PC-3 (cell line): Measurements from ENCODE around the gene INTS6L. TPM values are rescaled to one million over a fixed set of nuclear protein-coding genes. Genes with fewer than 3 reads are reported as not detected.
A peak's percentile ranks its signal among the peaks of the same experiment; 100 is the strongest.

Experiments used
- ATAC-seq: fragments of 200-7000 bp; cut with Tn5 transposase; 2 replicates; pipeline ENCODE4 v1.9.1; 2020; ENCODE audit warnings: mild to moderate bottlenecking, moderate library complexity
- BruUV-seq: library from RNA; stranded (reverse); fragments of 400-500 nt; replicated peaks from 2 replicates; lab custom pipeline; 2021; lab: Mats Ljungman, UMichigan
- CTCF ChIA-PET: fragments of 300-600 bp; sonication (Branson Sonifier 250); formaldehyde crosslinking; loops from one replicate; lab custom pipeline; 2022; ENCODE audit warnings: antibody characterized with exemption; lab: Charles Lee
- POLR2A ChIA-PET: fragments of 300-600 bp; sonication (Branson Sonifier 250); formaldehyde crosslinking; loops from one replicate; lab custom pipeline; 2022; ENCODE audit warnings: antibody characterized with exemption; ENCODE audit not compliant: unreplicated experiment; lab: Charles Lee
- DNase-seq: peaks from one replicate; pipeline ENCODE4 v3.0.0-alpha.2; 2015
- H2AFZ ChIP-seq: fragments of 300-600 bp; sonication (generic); 2 replicates; pipeline ENCODE4 v1.6.0; 2016; ENCODE audit warnings: antibody characterized with exemption, low read length
- H3F3A ChIP-seq: fragments of 300-600 bp; sonication (generic); one replicate; pipeline ENCODE4 v1.6.0; 2017; ENCODE audit warnings: antibody characterized with exemption, low read length, control low read depth, mild to moderate bottlenecking; ENCODE audit not compliant: unreplicated experiment
- H3K27ac ChIP-seq: fragments of 300-600 bp; sonication (generic); 2 replicates; pipeline ENCODE4 v1.5.1; 2016; ENCODE audit warnings: mild to moderate bottlenecking, low read length
- H3K27me3 ChIP-seq: fragments of 300-600 bp; sonication (generic); 2 replicates; pipeline ENCODE4 v1.6.1; 2016; ENCODE audit warnings: low read length, mixed read lengths
- H3K36me3 ChIP-seq: fragments of 300-600 bp; sonication (generic); 2 replicates; pipeline ENCODE4 v1.6.1; 2016; ENCODE audit warnings: low read depth, mixed run types, low read length, mixed read lengths
- H3K4me1 ChIP-seq: fragments of 300-600 bp; sonication (generic); 2 replicates; pipeline ENCODE4 v1.5.1; 2016; ENCODE audit warnings: low read length; ENCODE audit not compliant: insufficient read depth
- H3K4me2 ChIP-seq: fragments of 300-600 bp; sonication (generic); 2 replicates; pipeline ENCODE4 v1.6.0; 2016; ENCODE audit warnings: low read length
- H3K4me3 ChIP-seq: fragments of 300-600 bp; sonication (generic); 2 replicates; pipeline ENCODE4 v1.5.1; 2016; ENCODE audit warnings: mild to moderate bottlenecking, low read length, mixed read lengths
- H3K79me2 ChIP-seq: fragments of 300-600 bp; sonication (generic); 2 replicates; pipeline ENCODE4 v1.6.1; 2017; ENCODE audit warnings: low read length, mixed read lengths
- H3K9ac ChIP-seq: fragments of 300-600 bp; sonication (generic); 2 replicates; pipeline ENCODE4 v1.6.0; 2016; ENCODE audit warnings: mild to moderate bottlenecking, low read length
- H3K9me2 ChIP-seq: fragments of 300-600 bp; sonication (generic); replicated peaks from 2 replicates; pipeline ENCODE4 v1.6.1; 2016; ENCODE audit warnings: mixed run types, low read length, mixed read lengths
- H3K9me3 ChIP-seq: fragments of 300-600 bp; sonication (generic); 2 replicates; pipeline ENCODE4 v1.6.1; 2016; ENCODE audit warnings: low read length, mixed read lengths
- H4K20me1 ChIP-seq: fragments of 300-600 bp; sonication (generic); 2 replicates; pipeline ENCODE4 v1.6.1; 2016; ENCODE audit warnings: low read length, mixed read lengths
- CTCF ChIP-seq: fragments of 300-600 bp; sonication (generic); conservative IDR thresholded peaks from 2 replicates; pipeline ENCODE4 v1.5.1; 2017; ENCODE audit warnings: antibody characterized with exemption, low read depth, mild to moderate bottlenecking, low read length
- EZH2 ChIP-seq: fragments of 300-600 bp; sonication (generic); IDR thresholded peaks from one replicate; pipeline ENCODE4 v1.6.1; 2017; ENCODE audit warnings: antibody characterized with exemption, mild to moderate bottlenecking, low read length; ENCODE audit not compliant: unreplicated experiment
- EZH2phosphoT487 ChIP-seq: fragments of 300-600 bp; sonication (generic); IDR thresholded peaks from 2 replicates; pipeline ENCODE4 v1.6.1; 2018; ENCODE audit warnings: mild to moderate bottlenecking, antibody characterized with exemption, low read length, borderline replicate concordance
- intact Hi-C: fragments of 100-400 bp; cut with micrococcal nuclease; formaldehyde crosslinking; loops from 2 replicates; pipeline ENCODE4 v1.9.0; 2023
- total RNA-seq: library from RNA; depleted of rRNA; stranded (reverse); fragments of >200 nt; gene quantifications from 2 replicates; pipeline ENCODE4 v1.2.3, GENCODE V29; 2014

The INTS6L gene
- total RNA-seq, 1 experiment from 2014 or later, result 4.1 TPM

- intact Hi-C loops, result no loop called here
- ChIA-PET CTCF (no interaction called here), POLR2A (no interaction called here)
- Histone ChIP-seq H3K4me2 (no peak overlapping the region), H3K9ac (no peak overlapping the region), H3K4me3 (no peak overlapping the region), H3K9me3 (no peaks in the 10 kb centered on the region), H3K79me2 (no peaks in the 10 kb centered on the region), H3K36me3 (no peaks in the 10 kb centered on the region), H4K20me1 (no peaks in the 10 kb centered on the region), H3K4me1 (no peaks in the 10 kb centered on the region), H2AFZ (no peak overlapping the region), H3K27me3 (no peaks in the 10 kb centered on the region), H3K9me2 (no peaks in the 10 kb centered on the region), H3K27ac (no peak overlapping the region), H3F3A (no peaks in the 10 kb centered on the region)
- DNase-seq (no peak), ATAC-seq (no peak)
- no peak for TF ChIP-seq EZH2
- no peak for TF ChIP-seq EZH2phosphoT487
- no peak for TF ChIP-seq CTCF
- no TSS peak for BruUV-seq
Measured at GRCh38 chrX:135528756-135529155, 8.3 kb downstream of the INTS6L start.

GRCh38 chrX:135530097-135530496 is 9.6 kb downstream of the INTS6L start:
- H3K27ac ChIP-seq, result no peak overlapping the region
- H3K9me2 ChIP-seq, result no peaks in the 10 kb centered on the region
- no peak overlapping the region for H2AFZ ChIP-seq
- no peaks in the 10 kb centered on the region for H3F3A ChIP-seq
- no peaks in the 10 kb centered on the region for H3K4me1 ChIP-seq
- H3K79me2 ChIP-seq, result no peaks in the 10 kb centered on the region
- no TSS peak for BruUV-seq
- no peak overlapping the region for H3K4me2 ChIP-seq
- DNase-seq (no peak), ATAC-seq (no peak)
- H4K20me1 ChIP-seq, result no peaks in the 10 kb centered on the region
- TF ChIP-seq CTCF (no peak), EZH2phosphoT487 (no peak), EZH2 (no peak)
- CTCF ChIA-PET, result no interaction called here
- no peak overlapping the region for H3K4me3 ChIP-seq
- no peaks in the 10 kb centered on the region for H3K36me3 ChIP-seq
- intact Hi-C loops, result no loop called here
- H3K9ac ChIP-seq, result no peak overlapping the region
- no peaks in the 10 kb centered on the region for H3K27me3 ChIP-seq
- POLR2A ChIA-PET, result no interaction called here
- H3K9me3 ChIP-seq, result no peaks in the 10 kb centered on the region

- Histone ChIP-seq H3K9ac (no peak overlapping the region), H3K79me2 (no peaks in the 10 kb centered on the region), H3K4me3 (no peak overlapping the region), H3K4me1 (no peaks in the 10 kb centered on the region), H3K27me3 (no peaks in the 10 kb centered on the region), H3K36me3 (no peaks in the 10 kb centered on the region), H3K27ac (no peak overlapping the region), H3K9me3 (no peaks in the 10 kb centered on the region), H3K4me2 (no peak overlapping the region), H3K9me2 (no peaks in the 10 kb centered on the region), H3F3A (no peaks in the 10 kb centered on the region), H2AFZ (no peak overlapping the region), H4K20me1 (no peaks in the 10 kb centered on the region)
- intact Hi-C loops, result no loop called here
- TF ChIP-seq CTCF (no peak), EZH2 (no peak), EZH2phosphoT487 (no peak)
- ChIA-PET CTCF (no interaction called here), POLR2A (no interaction called here)
- no TSS peak for BruUV-seq
- DNase-seq (peak; percentile 5), ATAC-seq (peak; percentile 60)
Measured at GRCh38 chrX:135531813-135532212, 11.4 kb downstream of the INTS6L start.
